Subcutaneous adipose tissue (tissue), 4 donors: ENCODE data around the gene FUZ. TPM values are rescaled to one million over a fixed set of nuclear protein-coding genes. Genes with fewer than 3 reads are reported as not detected.

ENCODE experiments used
- CTCF ChIP-seq: fragments of 450-650 bp; IDR thresholded peaks from one replicate; pipeline ENCODE4 v1.5.1; 2016; ENCODE audit warnings: low read depth, mild to moderate bottlenecking, control low read depth, antibody characterized with exemption, moderate library complexity
- small RNA-seq: library from RNA; depleted of rRNA; stranded (forward); fragments of <200 nt; gene quantifications from one replicate; pipeline ENCODE3, GENCODE V24; 2016
- total RNA-seq, 4 donors: library from RNA; depleted of rRNA; stranded (reverse); fragments of >200 nt; gene quantifications; one replicate each; pipeline ENCODE4 v1.1.0, GENCODE V29; 2016

Gene FUZ
- total RNA-seq, 4 donors from 2014 or later = 6.7 to 18.6 (median 13.3) TPM

GRCh38 chr19:49766007-49766929 is 46.8 kb downstream of the FUZ start:
- no peak for TF ChIP-seq CTCF

GRCh38 chr19:49764341-49764740 is 48.8 kb downstream of the FUZ start:
- TF ChIP-seq CTCF = no peak

GRCh38 chr19:49763230-49763629 is 49.9 kb downstream of the FUZ start, which contains the start of gene TSKS:
TSKS (minus strand) TSS chr19:49763306; CDS start chr19:49763247, 59 bp downstream.
- no peak for TF ChIP-seq CTCF

- no peak for TF ChIP-seq CTCF
Measured at GRCh38 chr19:49761625-49762311, 51.3 kb downstream of the FUZ start.

- TF ChIP-seq CTCF = no peak
Measured at GRCh38 chr19:49761249-49761624, 51.9 kb downstream of the FUZ start.

GRCh38 chr19:49758292-49758691 is 54.8 kb downstream of the FUZ start:
- TF ChIP-seq CTCF = no peak

Small RNA genes within 50 kb of the gene (small RNA-seq; reads per million reads assigned to genes)
- gene MIR4749 = not detected
- not detected for gene MIR6799
- gene RNU6-841P = not detected

Other genes with a start within 250 kb of the FUZ start
- gene NOSIP, start 232.7 kb downstream of the FUZ start, total RNA-seq = 10 to 100 TPM; 39.1 to 63.4 (median 49.0) TPM
- gene PRRG2, start 232.0 kb downstream of the FUZ start, total RNA-seq = under 1 TPM in 2 of 4 donors, not detected in 2; 0.51 to 0.75 TPM
- 10 to 100 TPM in 1 of 4 donors, 1 to 10 TPM in 3; 4.6 to 15.4 (median 6.2) TPM for gene PRR12, start 222.1 kb downstream of the FUZ start, total RNA-seq
- 100 to 1,000 TPM in 2 of 4 donors, 10 to 100 TPM in 2; 62.9 to 113 (median 101) TPM for gene RRAS, start 173.1 kb downstream of the FUZ start, total RNA-seq
- gene SCAF1, start 171.1 kb downstream of the FUZ start, total RNA-seq = 10 to 100 TPM in 3 of 4 donors, 1 to 10 TPM in 1; 8.8 to 33.3 (median 11.3) TPM
- gene IRF3, start 147.4 kb downstream of the FUZ start, total RNA-seq = 10 to 100 TPM; 21.8 to 66.5 (median 39.0) TPM
- gene BCL2L12, start 147.4 kb downstream of the FUZ start, total RNA-seq = 1 to 10 TPM; 2.1 to 7.9 (median 3.3) TPM
- gene PRMT1, start 136.0 kb downstream of the FUZ start, total RNA-seq = 100 to 1,000 TPM in 1 of 4 donors, 10 to 100 TPM in 3; 63.8 to 104 (median 78.2) TPM
- 1 to 10 TPM in 3 of 4 donors, not detected in 1; 1.0 to 2.6 (median 2.1) TPM for gene ADM5, start 123.7 kb downstream of the FUZ start, total RNA-seq
- gene CPT1C, start 122.2 kb downstream of the FUZ start, total RNA-seq = 1 to 10 TPM in 1 of 4 donors, under 1 TPM in 2, not detected in 1; 0.38 to 2.6 (median 0.85) TPM
- 1 to 10 TPM in 1 of 4 donors, under 1 TPM in 3; 0.49 to 2.8 (median 0.59) TPM for gene TSKS, start 50.0 kb downstream of the FUZ start, total RNA-seq
- gene AP2A1, start 46.3 kb downstream of the FUZ start, total RNA-seq = 100 to 1,000 TPM in 1 of 4 donors, 10 to 100 TPM in 3; 48.9 to 112 (median 57.9) TPM
- gene MED25, start 5.0 kb upstream of the FUZ start, total RNA-seq = 10 to 100 TPM; 15.2 to 30.5 (median 16.4) TPM
- gene PTOV1, start 37.9 kb upstream of the FUZ start, total RNA-seq = 10 to 100 TPM; 39.3 to 65.9 (median 44.2) TPM
- gene PNKP, start 54.3 kb upstream of the FUZ start, total RNA-seq = 10 to 100 TPM; 25.9 to 48.0 (median 38.7) TPM
- 10 to 100 TPM in 2 of 4 donors, 1 to 10 TPM in 2; 5.5 to 20.3 (median 9.1) TPM for gene AKT1S1, start 64.1 kb upstream of the FUZ start, total RNA-seq
- 10 to 100 TPM; 19.2 to 60.8 (median 29.1) TPM for gene TBC1D17, start 64.4 kb upstream of the FUZ start, total RNA-seq
- gene IL4I1, start 83.6 kb upstream of the FUZ start, total RNA-seq = 1 to 10 TPM in 1 of 4 donors, under 1 TPM in 1, not detected in 2; 0.22 to 9.3 TPM
- gene ATF5, start 115.9 kb upstream of the FUZ start, total RNA-seq = 10 to 100 TPM; 10.9 to 41.6 (median 17.6) TPM
- 10 to 100 TPM; 25.8 to 29.2 (median 27.6) TPM for gene NUP62, start 116.2 kb upstream of the FUZ start, total RNA-seq
- 1 to 10 TPM in 3 of 4 donors, under 1 TPM in 1; 0.65 to 6.6 (median 2.7) TPM for gene SIGLEC11, start 147.9 kb upstream of the FUZ start, total RNA-seq
- 10 to 100 TPM; 16.5 to 29.8 (median 26.8) TPM for gene VRK3, start 212.1 kb upstream of the FUZ start, total RNA-seq
- 10 to 100 TPM in 2 of 4 donors, 1 to 10 TPM in 2; 8.0 to 12.4 (median 9.5) TPM for gene ZNF473, start 212.7 kb upstream of the FUZ start, total RNA-seq